HG03558 (cell line): ENCODE measurements around the gene CREG2.
"Not testable (repeated sequence)": the region's sequence is repeated elsewhere in the genome, so short reads cannot be mapped to it uniquely, and the experiment has no call there.

Experiments used
- ATAC-seq: cut with Tn5 transposase; IDR thresholded peaks from one replicate; pipeline ENCODE4 v1.9.1; 2021; ENCODE audit warnings: moderate number of reproducible peaks; ENCODE audit not compliant: unreplicated experiment; ENCODE audit errors: extremely low read depth

The CREG2 gene

GRCh38 chr2:101379091-101379490 lies 8.2 kb downstream of the CREG2 start:
- no peak for ATAC-seq

GRCh38 chr2:101375653-101376052 lies 11.7 kb downstream of the CREG2 start:
- no peak for ATAC-seq

DNA sequence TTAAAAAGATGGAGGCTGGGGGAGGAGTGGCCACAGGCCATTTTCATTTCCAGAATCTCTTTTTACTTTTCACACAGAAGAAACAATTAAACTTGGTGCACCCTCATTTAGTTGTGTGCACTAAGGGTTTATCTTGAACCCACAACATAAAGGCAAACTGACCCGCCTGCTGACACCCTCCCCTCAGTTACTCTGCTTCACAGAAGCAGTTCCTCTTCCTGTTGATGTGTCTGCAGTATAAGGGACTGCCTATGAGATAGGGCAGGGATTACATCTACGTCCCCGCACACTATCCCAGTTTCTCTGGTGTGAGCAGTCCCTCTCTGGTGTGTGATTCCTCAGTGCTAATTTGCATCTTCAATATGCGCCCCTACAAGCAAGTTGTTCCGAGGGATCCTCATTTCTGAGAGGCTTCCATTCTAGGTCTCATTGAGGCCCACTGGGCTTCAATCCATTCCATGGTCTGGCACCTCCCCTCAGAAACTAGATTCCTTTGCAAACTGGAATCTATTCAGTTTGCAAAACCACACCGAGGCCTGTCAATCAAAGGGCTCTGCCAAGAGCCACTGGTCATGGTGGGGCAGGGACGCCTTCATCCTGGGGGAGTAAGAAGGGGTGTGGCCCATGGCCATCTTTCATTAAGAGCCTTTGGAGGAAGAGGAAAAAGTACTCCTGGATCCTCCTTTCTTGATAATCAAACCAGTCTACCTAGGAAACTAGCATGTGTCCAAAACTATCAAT lies 12.3 kb downstream of the CREG2 start:
- ATAC-seq: no peak

- ATAC-seq: no peak
These were observed 14.5 kb downstream of the CREG2 start for GRCh38 chr2:101372792-101373191.

GRCh38 chr2:101371636-101372035 lies 15.7 kb downstream of the CREG2 start:
- no peak for ATAC-seq

GRCh38 chr2:101369100-101369499 lies 18.2 kb downstream of the CREG2 start:
- no peak for ATAC-seq

GRCh38 chr2:101368376-101368775 lies 18.9 kb downstream of the CREG2 start:
- ATAC-seq: no peak

DNA sequence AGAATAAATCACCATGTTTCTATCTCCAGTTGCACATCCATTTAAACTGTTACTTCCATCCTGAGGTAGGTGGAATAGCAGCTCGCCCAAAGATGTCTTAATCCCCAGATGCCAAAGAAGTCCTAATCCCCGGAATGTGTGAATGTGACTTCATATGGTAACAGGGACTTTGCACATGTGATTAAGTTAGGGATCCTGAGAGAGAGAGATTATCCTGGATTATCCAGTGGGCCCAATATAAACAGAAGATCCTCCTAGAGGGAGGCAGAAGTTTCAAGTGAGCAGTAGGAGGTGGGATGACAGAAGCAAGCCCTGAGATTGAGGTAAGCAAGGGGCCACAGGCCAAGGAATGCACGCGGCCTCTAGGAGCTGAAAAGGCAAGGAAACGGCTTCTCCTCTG lies 19.8 kb downstream of the CREG2 start:
- no peak for ATAC-seq

DNA sequence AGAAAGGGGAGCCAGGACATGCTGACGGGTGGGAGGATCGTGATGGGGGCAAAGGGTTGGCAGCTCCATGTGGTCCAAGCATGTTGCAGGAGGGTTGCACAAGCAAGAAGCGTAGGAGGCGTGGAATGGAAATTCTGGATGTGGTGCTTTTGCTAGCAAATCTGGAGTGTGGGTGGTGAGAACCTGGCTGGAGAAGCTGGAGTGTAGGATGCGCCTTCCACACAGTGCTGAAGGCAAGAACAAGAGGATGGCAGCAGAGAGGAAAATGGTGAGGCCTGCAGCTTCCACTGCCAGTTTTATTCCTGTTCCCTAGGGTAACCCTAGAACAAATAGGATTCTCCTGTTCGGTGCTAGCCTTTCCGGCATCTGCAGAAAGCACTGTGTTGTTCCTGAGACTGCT lies 22.4 kb downstream of the CREG2 start:
- ATAC-seq: no peak

- no peak for ATAC-seq
These were observed 24.5 kb downstream of the CREG2 start for GRCh38 chr2:101362777-101363176.

DNA sequence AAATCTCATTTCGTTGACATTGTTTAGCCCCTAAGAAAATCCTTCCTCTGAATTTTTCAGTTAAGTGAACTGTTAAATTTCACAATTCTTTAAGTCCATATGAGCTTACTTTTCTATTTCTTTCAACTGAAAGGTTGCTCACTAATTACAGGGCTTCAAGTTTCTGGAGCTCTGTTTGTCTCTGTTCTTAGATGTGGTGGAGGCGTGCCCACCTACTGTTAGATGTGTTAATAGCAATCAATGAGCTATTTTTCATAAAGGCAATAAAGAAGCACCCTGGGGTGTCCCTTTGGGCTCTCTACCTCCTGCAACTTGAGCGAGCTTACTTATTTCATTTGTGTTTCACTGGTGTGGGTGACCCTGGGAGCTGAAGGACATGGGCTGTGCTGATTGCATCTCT lies 25.0 kb downstream of the CREG2 start:
- ATAC-seq: no peak

- no peak for ATAC-seq
These were observed 25.8 kb downstream of the CREG2 start for GRCh38 chr2:101361522-101361921.

GRCh38 chr2:101361121-101361520 lies 26.2 kb downstream of the CREG2 start:
- no peak for ATAC-seq

DNA sequence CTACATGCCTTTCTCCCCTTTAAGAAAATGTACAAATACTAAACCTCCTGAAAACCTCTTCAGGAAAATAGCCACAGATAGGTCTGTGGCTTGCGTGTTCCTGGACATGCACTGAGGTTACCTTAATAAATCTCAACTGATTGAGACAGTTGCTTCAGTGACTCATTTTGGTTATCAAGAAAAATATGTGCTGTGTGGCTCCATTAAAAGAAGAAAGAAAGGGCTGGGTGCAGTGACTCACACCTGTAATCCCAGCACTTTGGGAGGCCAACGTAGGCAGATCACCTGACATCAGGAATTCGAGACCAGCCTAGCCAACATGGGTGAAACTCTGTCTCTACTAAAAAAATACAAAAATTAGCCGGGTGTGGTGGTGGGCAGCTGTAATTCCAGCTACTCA lies 27.1 kb downstream of the CREG2 start:
- ATAC-seq: no peak

DNA sequence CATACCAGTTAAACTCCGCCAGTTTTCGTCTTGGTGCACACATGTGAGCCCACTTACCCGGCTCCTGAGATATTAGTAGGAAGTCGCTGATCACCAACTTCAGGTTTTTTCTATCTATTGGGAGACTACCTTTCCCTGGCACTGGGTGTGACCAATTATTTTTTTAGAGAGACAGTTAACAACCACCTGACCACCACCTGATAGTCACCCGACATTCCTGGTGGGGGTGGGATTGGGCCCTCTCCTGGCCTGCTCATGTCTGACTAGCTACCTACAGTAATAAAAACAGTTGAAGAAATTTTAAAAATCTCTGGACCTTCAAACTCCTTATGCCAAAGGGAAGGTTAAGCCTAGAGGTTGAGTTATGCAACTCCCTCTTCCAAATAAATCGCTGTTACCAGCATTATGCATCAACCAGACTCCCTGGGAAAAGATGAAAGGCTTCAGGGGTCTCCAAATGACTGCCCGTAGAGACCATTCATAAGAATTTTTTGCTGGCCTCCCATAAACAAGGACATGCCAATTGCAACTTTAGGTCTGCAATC lies 27.8 kb downstream of the CREG2 start:
- ATAC-seq: no peak

- ATAC-seq: no peak
These were observed 29.9 kb downstream of the CREG2 start for GRCh38 chr2:101357376-101357775.

- no peak for ATAC-seq
These were observed 30.8 kb downstream of the CREG2 start for GRCh38 chr2:101356521-101356920.

DNA sequence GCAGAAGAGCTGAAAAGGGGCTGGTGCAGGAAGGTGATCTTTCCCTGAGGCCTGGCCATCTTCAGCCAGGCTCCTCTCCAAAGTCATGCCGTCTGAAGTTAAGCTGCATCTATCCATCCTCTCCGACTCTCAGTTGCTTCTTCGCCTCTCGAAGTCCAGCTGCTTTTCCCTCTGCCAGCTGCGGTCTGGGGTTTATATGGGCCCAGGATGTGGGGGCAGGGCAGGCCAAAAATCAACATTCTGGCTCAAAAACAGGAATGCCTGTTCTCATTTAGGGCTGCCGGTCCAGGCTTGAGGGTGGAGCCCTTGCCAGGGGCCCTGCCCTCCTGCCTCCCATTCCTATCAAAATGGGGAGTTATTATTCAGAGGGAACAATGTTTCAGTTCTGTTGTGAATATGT lies 31.2 kb downstream of the CREG2 start:
- ATAC-seq: no peak

DNA sequence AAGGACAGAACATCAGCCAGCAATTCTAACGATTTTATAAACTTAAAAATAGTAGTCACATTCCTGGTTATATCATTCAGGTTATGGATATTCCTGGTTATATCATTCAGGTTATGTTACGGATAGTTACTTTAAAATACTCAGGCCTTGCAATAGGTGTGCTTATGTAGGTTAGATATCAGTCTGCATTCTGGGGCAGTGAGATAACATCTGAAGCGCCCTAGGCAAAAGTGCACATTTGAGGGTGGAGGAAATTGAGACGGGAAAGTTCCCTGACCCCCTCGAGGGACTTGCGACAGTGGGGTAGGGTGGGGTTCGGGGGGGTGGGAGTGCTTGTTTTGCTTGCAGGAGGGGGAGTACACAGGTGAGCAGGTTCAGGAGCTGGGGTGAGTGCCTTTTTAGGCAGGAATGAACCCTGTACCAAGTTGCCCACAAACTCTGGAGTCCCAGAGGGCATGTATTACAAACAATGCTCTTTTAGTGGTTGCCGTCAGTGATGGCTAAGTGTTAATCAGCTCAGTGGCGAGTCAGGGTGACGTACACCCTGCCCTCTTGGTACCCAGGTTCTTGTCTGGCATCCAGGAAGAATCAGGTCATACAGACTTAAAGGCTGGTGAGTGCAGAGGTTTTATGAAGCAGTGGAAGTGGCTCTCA lies 31.8 kb downstream of the CREG2 start:
- ATAC-seq: no peak

DNA sequence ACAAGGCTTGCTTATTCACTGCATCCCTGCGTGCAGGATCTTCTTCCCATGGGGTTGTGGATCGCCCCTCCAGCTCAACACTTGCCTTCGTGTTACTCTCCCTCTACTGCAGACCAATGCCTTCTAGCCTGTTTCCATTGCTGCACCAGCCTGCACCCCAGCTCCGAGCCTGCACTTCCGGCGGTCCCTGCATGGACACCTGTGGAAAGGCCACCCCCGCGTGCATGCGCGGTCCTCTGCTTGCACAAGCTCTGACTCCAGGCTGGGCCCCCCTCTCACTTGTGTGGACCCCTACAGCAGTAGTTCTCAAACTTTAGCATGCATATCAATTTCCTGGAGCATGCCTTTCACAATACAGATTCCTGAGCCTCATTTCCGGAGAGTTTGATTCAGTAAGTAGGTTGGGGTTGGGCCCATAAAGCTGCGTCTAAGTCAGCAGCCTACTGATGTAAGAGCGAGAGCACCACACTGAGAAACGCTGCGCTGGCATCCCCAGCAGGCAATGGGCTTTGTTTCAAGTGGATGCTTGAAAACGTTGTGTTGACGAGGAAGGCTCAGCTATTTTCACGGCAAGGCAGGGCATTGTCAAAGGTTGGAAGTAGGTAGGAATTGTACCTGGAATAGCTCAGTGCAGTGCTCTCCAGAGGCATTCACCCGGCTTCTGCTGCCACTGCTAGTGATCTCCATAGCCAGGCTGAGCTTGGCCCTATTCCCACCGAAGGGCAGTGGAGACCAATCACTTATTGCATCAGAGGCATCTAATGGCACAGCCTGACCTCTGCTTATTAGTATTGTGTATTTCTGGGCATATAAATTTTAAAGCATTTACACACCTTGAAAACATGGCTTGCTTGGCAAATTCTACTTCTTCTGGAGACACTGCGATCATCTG lies 32.6 kb downstream of the CREG2 start:
- no peak for ATAC-seq

DNA sequence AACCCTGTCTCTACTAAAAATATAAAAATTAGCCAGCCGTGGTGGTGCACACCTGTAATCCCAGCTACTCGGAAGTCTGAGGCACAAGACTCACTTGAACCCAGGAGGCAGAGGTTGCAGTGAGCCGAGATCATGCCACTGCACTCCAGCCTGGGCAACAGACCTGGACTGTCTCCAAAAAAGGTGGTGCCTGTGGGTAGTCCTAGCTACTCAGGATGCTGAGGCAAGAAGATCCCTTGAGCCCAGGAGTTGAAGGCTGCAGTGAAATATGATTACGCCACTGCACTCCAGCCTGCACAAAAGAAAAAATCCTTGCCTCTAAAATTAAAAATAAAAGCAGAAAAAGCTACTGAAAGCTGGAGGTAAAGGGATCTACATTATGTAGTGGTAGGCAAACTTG lies 34.7 kb downstream of the CREG2 start:
- not testable (repeated sequence) for ATAC-seq
